GM21717 (cell line): ENCODE measurements around the gene FNDC5.

Source experiments
- ATAC-seq: cut with Tn5 transposase; IDR thresholded peaks from one replicate; pipeline ENCODE4 v1.9.1; 2021; ENCODE audit warnings: mild to moderate bottlenecking, moderate library complexity; ENCODE audit not compliant: unreplicated experiment

Gene FNDC5

GRCh38 chr1:32885676-32886003 is 14.9 kb upstream of the FNDC5 start:
- no peak for ATAC-seq

GRCh38 chr1:32884726-32885125 is 14.0 kb upstream of the FNDC5 start:
- no peak for ATAC-seq

- ATAC-seq = no peak
These were observed 13.3 kb upstream of the FNDC5 start for GRCh38 chr1:32884032-32884372.

GRCh38 chr1:32883338-32884031 is 12.8 kb upstream of the FNDC5 start:
- ATAC-seq = no peak

- no peak for ATAC-seq
These were observed 11.4 kb upstream of the FNDC5 start for GRCh38 chr1:32881871-32882850.

- no peak for ATAC-seq
These were observed 10.6 kb upstream of the FNDC5 start for GRCh38 chr1:32881291-32881690.

GRCh38 chr1:32878637-32879041 is 7.9 kb upstream of the FNDC5 start:
- no peak for ATAC-seq

- ATAC-seq = no peak
These were observed 7.5 kb upstream of the FNDC5 start for GRCh38 chr1:32878183-32878582.

- no peak for ATAC-seq
These were observed 6.7 kb upstream of the FNDC5 start for GRCh38 chr1:32877211-32878110.

GRCh38 chr1:32876341-32877210 is 5.9 kb upstream of the FNDC5 start:
- no peak for ATAC-seq

GRCh38 chr1:32874860-32875752 is 4.4 kb upstream of the FNDC5 start:
- ATAC-seq = no peak

- no peak for ATAC-seq
These were observed 2.8 kb upstream of the FNDC5 start for GRCh38 chr1:32873484-32873883.

- no peak for ATAC-seq
These were observed 1.4 kb upstream of the FNDC5 start for GRCh38 chr1:32872192-32872460.

- ATAC-seq = no peak
These were observed 866 bp upstream of the FNDC5 start for GRCh38 chr1:32871364-32872191.

GRCh38 chr1:32869923-32870614 is 643 bp downstream of the FNDC5 start:
- ATAC-seq = no peak

- ATAC-seq = no peak
These were observed 1.8 kb downstream of the FNDC5 start for GRCh38 chr1:32868806-32869455.

GRCh38 chr1:32868085-32868484 is 2.6 kb downstream of the FNDC5 start:
- ATAC-seq = no peak

GRCh38 chr1:32867671-32868070 is 3.0 kb downstream of the FNDC5 start:
- ATAC-seq = no peak
